ENCODE data around the gene CDKN1B.

CDKN1B gene

DNA sequence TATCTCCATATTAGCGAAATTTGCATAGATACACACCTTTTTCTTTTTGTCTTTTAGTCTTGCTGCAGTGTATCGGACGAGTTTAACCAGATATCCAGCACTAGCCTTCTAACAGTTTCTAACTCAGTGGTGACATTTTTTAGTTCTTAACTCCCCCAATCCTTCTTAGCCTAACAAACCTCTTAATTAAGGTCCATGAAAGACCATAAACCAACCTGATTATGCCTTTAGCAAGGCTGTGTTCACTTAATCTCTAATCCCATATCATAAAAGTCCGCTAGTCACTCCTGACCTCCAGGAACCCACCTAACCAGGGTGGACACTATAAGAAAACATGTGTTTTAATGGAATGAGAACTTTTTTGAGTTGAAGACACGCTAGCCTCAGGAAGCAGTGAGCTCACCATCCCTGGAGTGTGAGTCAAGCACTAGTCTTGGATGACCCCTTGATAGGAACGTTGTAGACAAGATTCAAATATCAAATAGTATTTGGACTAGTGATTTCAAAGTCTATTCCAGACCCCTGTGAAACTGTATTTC is 9.5 kb downstream of the CDKN1B start:
- no peaks in the 10 kb centered on the region for H3K27me3 ChIP-seq (ENCODE audit: insufficient read depth, low read length, poor library complexity, severe bottlenecking)
- peak overlapping the region; percentile 97 for H3K4me2 ChIP-seq (ENCODE audit: low read depth, low read length, poor library complexity, severe bottlenecking)
- H3K4me3 ChIP-seq (ENCODE audit: low read length, poor library complexity, severe bottlenecking), result peak overlapping the region; percentile 99
- peaks cover 86% of the 10 kb centered on the region for H3K79me2 ChIP-seq (ENCODE audit: insufficient read depth, low read length)
- H3K4me1 ChIP-seq (ENCODE audit: insufficient read depth, low read length, poor library complexity, severe bottlenecking), result peaks cover 32% of the 10 kb centered on the region
- peaks cover 4% of the 10 kb centered on the region for H4K20me1 ChIP-seq (ENCODE audit: insufficient read depth, low read length, poor library complexity, severe bottlenecking)
- H3K9me3 ChIP-seq (ENCODE audit: insufficient read depth, low read depth, low read length), result no peaks in the 10 kb centered on the region
- H2AFZ ChIP-seq (ENCODE audit: low read length), result no peak overlapping the region
- no peak for TF ChIP-seq EZH2phosphoT487 (IDR thresholded peaks at IDR 0.05; ENCODE audit: borderline replicate concordance)
- TF ChIP-seq, protein P1, sequence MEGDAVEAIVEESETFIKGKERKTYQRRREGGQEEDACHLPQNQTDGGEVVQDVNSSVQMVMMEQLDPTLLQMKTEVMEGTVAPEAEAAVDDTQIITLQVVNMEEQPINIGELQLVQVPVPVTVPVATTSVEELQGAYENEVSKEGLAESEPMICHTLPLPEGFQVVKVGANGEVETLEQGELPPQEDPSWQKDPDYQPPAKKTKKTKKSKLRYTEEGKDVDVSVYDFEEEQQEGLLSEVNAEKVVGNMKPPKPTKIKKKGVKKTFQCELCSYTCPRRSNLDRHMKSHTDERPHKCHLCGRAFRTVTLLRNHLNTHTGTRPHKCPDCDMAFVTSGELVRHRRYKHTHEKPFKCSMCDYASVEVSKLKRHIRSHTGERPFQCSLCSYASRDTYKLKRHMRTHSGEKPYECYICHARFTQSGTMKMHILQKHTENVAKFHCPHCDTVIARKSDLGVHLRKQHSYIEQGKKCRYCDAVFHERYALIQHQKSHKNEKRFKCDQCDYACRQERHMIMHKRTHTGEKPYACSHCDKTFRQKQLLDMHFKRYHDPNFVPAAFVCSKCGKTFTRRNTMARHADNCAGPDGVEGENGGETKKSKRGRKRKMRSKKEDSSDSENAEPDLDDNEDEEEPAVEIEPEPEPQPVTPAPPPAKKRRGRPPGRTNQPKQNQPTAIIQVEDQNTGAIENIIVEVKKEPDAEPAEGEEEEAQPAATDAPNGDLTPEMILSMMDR (conservative IDR thresholded peaks at IDR 0.05; ENCODE audit: low read length), result no peak
- peak overlapping the region; percentile 98 for H3K9ac ChIP-seq (ENCODE audit: low read depth, low read length, poor library complexity, severe bottlenecking)
- H3K36me3 ChIP-seq (ENCODE audit: insufficient read depth, low read length), result peaks cover 3% of the 10 kb centered on the region
- H3K9me2 ChIP-seq (replicated peaks; ENCODE audit: low read depth, low read length), result no peaks in the 10 kb centered on the region
- peaks cover 8% of the 10 kb centered on the region; the same call in 1 of the 2 replicates for H3F3A ChIP-seq (ENCODE audit: low read depth)

DNA sequence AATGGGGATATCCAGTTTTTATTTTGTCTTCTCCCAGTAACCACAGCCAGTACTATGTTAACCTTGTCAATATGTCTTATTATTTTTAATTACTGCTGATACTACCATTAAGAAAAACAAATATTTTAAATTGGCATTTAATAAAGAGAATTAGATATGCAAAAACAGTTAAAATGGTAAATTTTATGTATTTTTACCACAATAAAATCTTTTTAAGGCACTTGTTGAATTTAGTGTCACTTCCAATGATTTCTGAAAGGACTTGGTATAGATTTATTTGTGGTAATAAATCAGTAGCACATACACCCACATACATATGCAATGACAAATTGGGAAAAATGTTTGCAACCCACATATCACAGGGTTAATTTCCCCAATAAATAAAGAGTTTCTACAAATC is 14.0 kb downstream of the CDKN1B start:
- no peak for TF ChIP-seq EZH2phosphoT487 (IDR thresholded peaks at IDR 0.05; ENCODE audit: borderline replicate concordance)
- TF ChIP-seq, protein P1 (conservative IDR thresholded peaks at IDR 0.05; ENCODE audit: low read length), result no peak
- peaks cover 35% of the 10 kb centered on the region for H3K4me1 ChIP-seq (ENCODE audit: insufficient read depth, low read length, poor library complexity, severe bottlenecking)
- H3K4me2 ChIP-seq (ENCODE audit: low read depth, low read length, poor library complexity, severe bottlenecking), result peak overlapping the region; percentile 45
- H3K9me3 ChIP-seq (ENCODE audit: insufficient read depth, low read depth, low read length), result no peaks in the 10 kb centered on the region
- no peaks in the 10 kb centered on the region for H3K9me2 ChIP-seq (replicated peaks; ENCODE audit: low read depth, low read length)
- no peaks in the 10 kb centered on the region for H3K36me3 ChIP-seq (ENCODE audit: insufficient read depth, low read length)
- H3K4me3 ChIP-seq (ENCODE audit: low read length, poor library complexity, severe bottlenecking), result peak overlapping the region; percentile 15
- H3K27me3 ChIP-seq (ENCODE audit: insufficient read depth, low read length, poor library complexity, severe bottlenecking), result no peaks in the 10 kb centered on the region
- H3F3A ChIP-seq (ENCODE audit: low read depth), result peaks cover 5% of the 10 kb centered on the region; the same call in 1 of the 2 replicates
- H3K9ac ChIP-seq (ENCODE audit: low read depth, low read length, poor library complexity, severe bottlenecking), result no peak overlapping the region
- no peaks in the 10 kb centered on the region for H4K20me1 ChIP-seq (ENCODE audit: insufficient read depth, low read length, poor library complexity, severe bottlenecking)
- peaks cover 96% of the 10 kb centered on the region for H3K79me2 ChIP-seq (ENCODE audit: insufficient read depth, low read length)
- H2AFZ ChIP-seq (ENCODE audit: low read length), result no peak overlapping the region

DNA sequence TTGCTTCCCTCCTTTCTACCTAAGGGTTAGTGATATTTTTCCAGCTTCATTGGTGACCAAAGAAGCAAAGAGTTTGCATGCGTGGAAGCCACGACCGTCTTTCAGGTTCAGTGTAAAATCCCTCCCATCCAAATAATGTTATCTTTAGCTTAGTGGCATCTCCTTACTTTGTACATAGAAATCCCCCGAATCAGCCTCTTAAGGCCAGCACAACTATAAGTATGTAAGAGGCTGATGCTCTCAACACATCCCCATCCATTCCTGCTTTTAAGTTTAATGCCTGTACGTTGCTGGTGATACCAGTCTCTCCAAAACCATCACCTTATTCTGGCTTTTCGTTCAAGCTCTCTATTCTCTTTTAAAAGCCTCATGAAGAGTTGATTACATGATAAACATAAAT is 14.6 kb downstream of the CDKN1B start:
- H3K27me3 ChIP-seq (ENCODE audit: insufficient read depth, low read length, poor library complexity, severe bottlenecking), result no peaks in the 10 kb centered on the region
- peaks cover 90% of the 10 kb centered on the region for H3K79me2 ChIP-seq (ENCODE audit: insufficient read depth, low read length)
- no peaks in the 10 kb centered on the region for H3K9me2 ChIP-seq (replicated peaks; ENCODE audit: low read depth, low read length)

More for the DNA sequence above, 14.6 kb downstream of the CDKN1B start:
- TF ChIP-seq, protein P1 (conservative IDR thresholded peaks at IDR 0.05; ENCODE audit: low read length), result no peak
- TF ChIP-seq EZH2phosphoT487 (IDR thresholded peaks at IDR 0.05; ENCODE audit: borderline replicate concordance), result no peak
- no peak overlapping the region for H2AFZ ChIP-seq (ENCODE audit: low read length)
- H3K9me3 ChIP-seq (ENCODE audit: insufficient read depth, low read depth, low read length), result no peaks in the 10 kb centered on the region
- H3K4me1 ChIP-seq (ENCODE audit: insufficient read depth, low read length, poor library complexity, severe bottlenecking), result peaks cover 37% of the 10 kb centered on the region
- no peaks in the 10 kb centered on the region for H3K36me3 ChIP-seq (ENCODE audit: insufficient read depth, low read length)
- H3K4me3 ChIP-seq (ENCODE audit: low read length, poor library complexity, severe bottlenecking), result peak overlapping the region; percentile 15
- H3K9ac ChIP-seq (ENCODE audit: low read depth, low read length, poor library complexity, severe bottlenecking), result no peak overlapping the region
- peak overlapping the region; percentile 45 for H3K4me2 ChIP-seq (ENCODE audit: low read depth, low read length, poor library complexity, severe bottlenecking)
- no peaks in the 10 kb centered on the region for H4K20me1 ChIP-seq (ENCODE audit: insufficient read depth, low read length, poor library complexity, severe bottlenecking)
- peaks cover 7% of the 10 kb centered on the region; the same call in 1 of the 2 replicates for H3F3A ChIP-seq (ENCODE audit: low read depth)
